ENCODE data around the gene C2orf49.

DNA sequence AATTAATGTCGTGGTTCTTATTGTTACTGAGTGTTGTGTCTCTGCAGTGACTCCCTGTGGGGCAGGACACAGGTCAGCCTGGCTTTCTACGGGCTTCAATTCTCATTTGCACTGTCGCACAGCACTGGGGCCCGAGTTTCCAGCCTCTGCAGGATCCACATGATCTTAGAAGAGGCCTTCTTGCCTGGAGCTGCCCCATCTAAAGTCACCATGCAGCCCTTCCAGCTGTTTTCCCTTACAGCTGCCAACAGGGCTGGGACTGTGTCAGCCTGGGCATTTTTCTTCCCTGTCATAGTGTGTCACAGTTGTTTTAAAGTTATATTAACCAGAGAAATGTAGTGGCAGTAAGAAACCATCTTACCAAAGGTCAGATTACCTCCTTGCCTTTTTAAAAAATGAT lies 34.5 kb downstream of the C2orf49 start:
- no peak for TF ChIP-seq POLR2A (IDR thresholded peaks at IDR 0.05; ENCODE audit: control extremely low read depth in 1 of 2, low read depth in 2 of 2, low read length in 2 of 2)
- TF ChIP-seq SP1 (IDR thresholded peaks at IDR 0.05; ENCODE audit: low read depth, low read length), result no peak
- TF ChIP-seq, protein P1, sequence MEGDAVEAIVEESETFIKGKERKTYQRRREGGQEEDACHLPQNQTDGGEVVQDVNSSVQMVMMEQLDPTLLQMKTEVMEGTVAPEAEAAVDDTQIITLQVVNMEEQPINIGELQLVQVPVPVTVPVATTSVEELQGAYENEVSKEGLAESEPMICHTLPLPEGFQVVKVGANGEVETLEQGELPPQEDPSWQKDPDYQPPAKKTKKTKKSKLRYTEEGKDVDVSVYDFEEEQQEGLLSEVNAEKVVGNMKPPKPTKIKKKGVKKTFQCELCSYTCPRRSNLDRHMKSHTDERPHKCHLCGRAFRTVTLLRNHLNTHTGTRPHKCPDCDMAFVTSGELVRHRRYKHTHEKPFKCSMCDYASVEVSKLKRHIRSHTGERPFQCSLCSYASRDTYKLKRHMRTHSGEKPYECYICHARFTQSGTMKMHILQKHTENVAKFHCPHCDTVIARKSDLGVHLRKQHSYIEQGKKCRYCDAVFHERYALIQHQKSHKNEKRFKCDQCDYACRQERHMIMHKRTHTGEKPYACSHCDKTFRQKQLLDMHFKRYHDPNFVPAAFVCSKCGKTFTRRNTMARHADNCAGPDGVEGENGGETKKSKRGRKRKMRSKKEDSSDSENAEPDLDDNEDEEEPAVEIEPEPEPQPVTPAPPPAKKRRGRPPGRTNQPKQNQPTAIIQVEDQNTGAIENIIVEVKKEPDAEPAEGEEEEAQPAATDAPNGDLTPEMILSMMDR (IDR thresholded peaks at IDR 0.05; ENCODE audit: control extremely low read depth in 1 of 3, insufficient read depth in 1 of 3, low read depth in 1 of 3, low read length in 3 of 3), result no peak
- TF ChIP-seq POLR2AphosphoS5 (IDR thresholded peaks at IDR 0.05; ENCODE audit: low read depth, low read length), result no peak
- no peak for TF ChIP-seq SAP30 (IDR thresholded peaks at IDR 0.05; ENCODE audit: insufficient read depth, insufficient replicate concordance, low read length)
- no peak for TF ChIP-seq FOSL1 (IDR thresholded peaks at IDR 0.05; ENCODE audit: insufficient read depth, low read depth, low read length)
- no peak for TF ChIP-seq RAD21 (IDR thresholded peaks at IDR 0.05 in 1 of 2, conservative IDR thresholded peaks at IDR 0.05 in 1 of 2; ENCODE audit: low read depth in 2 of 2, low read length in 2 of 2)

Measured in H1 (cell line).